HG02571 (cell line): ENCODE results near the gene SPEF2.
"Not testable (repeated sequence)": the region's sequence is repeated elsewhere in the genome, so short reads cannot be mapped to it uniquely, and the experiment has no call there.

ENCODE experiments used
- ATAC-seq: cut with Tn5 transposase; IDR thresholded peaks from one replicate; pipeline ENCODE4 v1.9.1; 2021; ENCODE audit warnings: mild to moderate bottlenecking, moderate library complexity; ENCODE audit not compliant: unreplicated experiment

The SPEF2 gene

GRCh38 chr5:35819668-35820067, 202.0 kb downstream of the SPEF2 start:
- ATAC-seq: no peak

DNA sequence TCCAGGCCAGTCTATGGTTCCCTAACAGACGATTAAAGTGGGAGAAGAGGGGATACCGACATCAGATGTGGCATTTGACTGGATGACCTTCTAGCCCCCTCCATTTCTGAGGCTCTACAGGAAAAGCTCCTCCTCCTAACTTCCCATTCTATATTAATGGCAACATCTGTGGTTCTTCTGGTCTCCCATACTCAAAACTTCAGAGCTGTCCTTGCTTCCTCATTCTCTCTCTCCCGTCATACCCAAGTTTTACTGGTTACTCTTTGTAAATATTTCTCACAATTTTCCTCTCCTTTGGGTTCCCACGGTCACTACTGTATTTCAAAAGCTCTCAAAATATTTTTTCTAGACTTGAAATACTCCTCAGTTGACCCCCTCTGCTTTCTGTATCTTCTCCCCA, 203.1 kb downstream of the SPEF2 start:
- ATAC-seq: no peak

DNA sequence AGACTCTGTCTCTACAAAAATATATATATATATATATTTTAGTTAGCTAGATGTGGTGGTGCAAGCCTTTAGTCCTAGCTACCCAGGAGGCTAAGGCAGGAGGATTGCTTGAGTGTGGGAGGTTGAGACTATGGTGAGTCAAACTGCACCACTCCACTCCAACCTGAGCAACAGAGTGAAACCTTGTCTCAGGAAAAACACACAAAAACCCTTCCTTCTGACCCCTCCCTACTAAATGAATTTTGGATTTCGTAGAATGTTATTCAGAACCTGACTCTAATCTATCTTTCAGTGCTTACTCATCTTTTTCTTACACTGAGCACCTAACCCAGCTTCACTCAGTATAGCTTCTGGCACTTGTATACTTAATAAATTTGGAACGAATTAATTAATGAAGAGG, 203.8 kb downstream of the SPEF2 start:
- no peak for ATAC-seq

DNA sequence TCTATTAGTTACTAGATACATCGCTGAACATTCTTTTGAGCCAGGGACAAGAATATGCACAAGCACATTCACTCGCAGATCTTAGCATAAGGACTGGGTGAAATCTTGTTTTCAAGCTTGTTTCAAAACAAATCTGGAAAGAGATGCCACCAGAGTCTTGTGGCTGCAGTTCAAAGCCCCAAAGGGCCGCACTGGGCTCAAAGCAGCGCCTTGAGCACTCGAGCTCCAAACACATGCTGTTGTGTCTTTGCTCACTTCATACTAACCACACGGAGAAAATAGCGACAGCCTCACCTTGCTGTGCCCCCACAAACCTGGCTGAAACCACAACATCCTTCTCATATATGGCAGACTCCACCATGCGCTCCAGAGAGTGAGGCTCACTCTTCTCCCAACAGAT, 204.8 kb downstream of the SPEF2 start:
- ATAC-seq: no peak

GRCh38 chr5:35823347-35824098, 205.9 kb downstream of the SPEF2 start:
- no peak for ATAC-seq

DNA sequence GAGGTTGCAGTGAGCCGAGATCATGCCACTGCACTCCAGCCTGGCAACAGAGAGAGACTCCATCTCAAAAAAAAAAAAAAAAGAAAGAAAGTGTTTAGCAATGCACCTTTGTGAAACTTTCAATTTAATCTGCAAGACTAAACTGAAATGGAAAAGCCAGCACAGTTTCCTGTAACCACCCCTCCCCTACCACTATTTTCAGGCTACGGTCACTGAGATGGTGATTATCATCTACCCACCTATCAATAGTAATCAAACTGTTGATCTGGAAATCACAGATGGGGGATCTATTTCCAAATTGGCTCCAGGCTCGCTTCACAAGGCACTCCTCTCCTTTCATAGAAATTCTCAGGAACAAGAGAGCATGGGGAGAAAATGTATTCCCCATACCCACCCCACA, 208.4 kb downstream of the SPEF2 start:
- no peak for ATAC-seq

DNA sequence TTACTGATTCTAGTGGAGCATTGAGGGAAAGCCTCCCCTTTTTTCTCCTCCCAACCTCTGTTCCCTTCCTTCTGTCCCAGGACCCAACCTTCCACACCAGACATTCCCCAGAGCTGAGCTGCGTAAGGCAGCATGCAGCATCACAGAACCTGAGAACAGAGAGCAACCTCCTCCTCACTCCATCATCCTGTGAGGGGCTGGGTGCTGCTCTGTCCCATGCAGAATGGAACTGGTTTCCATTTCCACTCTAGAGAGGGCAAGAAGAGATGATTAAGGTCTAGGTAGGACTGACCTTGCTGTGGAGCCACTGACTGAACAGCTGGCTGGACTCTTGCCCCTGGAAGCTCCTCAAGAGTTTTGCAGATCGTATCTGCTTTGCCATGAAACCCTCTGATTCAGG, 208.9 kb downstream of the SPEF2 start:
- ATAC-seq: no peak

GRCh38 chr5:35828082-35828598, 210.5 kb downstream of the SPEF2 start:
- ATAC-seq: no peak

- ATAC-seq: no peak
These were observed 212.9 kb downstream of the SPEF2 start for GRCh38 chr5:35830587-35830986.

GRCh38 chr5:35832762-35833161, 215.1 kb downstream of the SPEF2 start:
- ATAC-seq: no peak

DNA sequence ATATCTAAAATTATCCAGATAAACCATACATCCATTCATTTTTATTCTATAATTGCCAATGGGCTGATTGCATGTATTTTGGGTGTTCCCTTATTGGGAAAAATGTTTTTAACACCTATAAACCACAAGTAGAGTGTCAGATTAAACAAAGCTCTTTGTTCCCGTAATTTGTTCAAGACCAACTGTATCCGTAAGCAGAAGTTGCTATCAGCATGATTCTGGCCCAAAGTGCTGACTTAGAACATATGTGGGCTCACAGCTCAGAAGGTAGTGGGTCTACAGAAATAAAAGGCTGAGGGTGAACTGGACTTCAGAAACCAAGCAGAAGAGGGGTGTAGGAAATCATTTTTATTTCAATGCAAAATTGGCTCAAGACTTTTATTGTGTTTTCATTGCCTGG, 215.6 kb downstream of the SPEF2 start:
- ATAC-seq: no peak

GRCh38 chr5:35835796-35836742, 218.4 kb downstream of the SPEF2 start:
- no peak for ATAC-seq

GRCh38 chr5:35838370-35839042, 220.8 kb downstream of the SPEF2 start:
- ATAC-seq: no peak

GRCh38 chr5:35842856-35843255, 225.2 kb downstream of the SPEF2 start:
- no peak for ATAC-seq

GRCh38 chr5:35845508-35845907, 227.8 kb downstream of the SPEF2 start:
- ATAC-seq: not testable (repeated sequence)

DNA sequence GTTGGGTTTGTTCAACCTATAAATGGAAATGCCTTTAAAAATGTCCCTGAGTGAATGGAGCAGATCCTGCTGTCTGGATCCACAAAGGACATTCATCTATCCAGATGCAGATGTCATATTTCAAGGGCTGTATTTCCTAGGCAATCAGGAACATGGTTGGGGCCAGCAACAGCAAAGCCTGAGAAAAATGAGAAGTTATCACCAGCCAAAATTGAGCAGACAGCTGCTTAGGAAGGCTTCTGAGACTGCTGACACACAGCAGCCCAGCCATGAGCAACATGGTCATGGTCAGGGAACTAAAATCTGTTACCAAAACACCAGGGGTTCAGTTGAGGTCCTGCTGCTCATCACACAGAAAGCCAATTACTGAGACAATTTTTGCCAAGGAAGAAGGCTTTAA, 229.8 kb downstream of the SPEF2 start:
- no peak for ATAC-seq

- ATAC-seq: no peak
These were observed 230.3 kb downstream of the SPEF2 start for GRCh38 chr5:35847961-35848360.

DNA sequence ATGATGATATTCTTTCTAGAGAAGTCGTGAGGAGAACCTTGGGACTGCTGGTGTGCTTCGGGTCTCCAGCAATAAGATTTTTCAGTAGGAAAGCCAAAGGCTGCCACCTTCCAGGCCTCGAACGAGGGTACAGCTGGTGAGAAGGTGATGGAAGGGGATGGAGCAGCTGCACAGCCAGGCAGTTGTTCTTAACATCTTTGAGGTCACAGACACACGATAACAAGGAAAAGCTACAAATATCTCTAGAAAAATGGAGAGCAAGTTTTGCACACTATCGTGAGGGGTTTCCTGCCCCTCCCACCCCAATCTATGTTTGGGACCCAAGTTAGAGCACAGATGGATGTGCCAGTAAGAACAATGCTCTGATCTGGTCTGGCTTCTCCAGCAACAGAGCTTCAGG, 232.2 kb downstream of the SPEF2 start:
- ATAC-seq: no peak

GRCh38 chr5:35850967-35851680, 233.5 kb downstream of the SPEF2 start:
- no peak for ATAC-seq

DNA sequence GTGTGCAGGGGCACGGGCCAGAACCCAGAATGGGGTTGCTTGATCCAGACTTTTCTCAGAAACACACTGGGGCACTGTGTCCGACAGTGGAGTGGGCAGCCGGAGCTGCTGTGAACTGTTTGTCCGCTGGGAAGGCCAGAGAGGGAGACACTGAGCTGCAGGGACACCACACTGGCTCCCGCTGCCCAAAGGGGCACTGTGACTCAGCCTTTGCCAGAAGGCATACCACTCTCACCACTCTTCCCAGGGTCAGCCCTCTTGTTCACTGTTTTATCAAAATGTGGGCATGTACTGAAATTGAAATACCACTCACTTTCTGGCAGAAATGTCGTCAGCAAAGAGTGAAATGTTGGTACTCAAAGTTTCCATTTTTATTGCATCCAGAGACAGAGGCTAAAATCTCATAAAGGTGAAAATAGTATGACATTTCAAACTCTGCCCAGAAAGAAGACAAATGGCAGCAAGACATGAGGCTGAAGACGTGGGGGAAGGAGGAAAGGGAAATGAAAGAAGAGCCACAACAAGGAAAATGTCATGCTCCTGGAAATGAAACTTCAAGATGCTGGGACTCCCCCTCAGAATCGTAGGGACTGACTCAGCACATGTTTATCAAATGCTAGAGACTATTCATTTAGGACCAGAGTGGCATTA, 234.5 kb downstream of the SPEF2 start:
- peak; percentile 48 for ATAC-seq
